Measurements from ENCODE around the gene HIVEP3.

HIVEP3 gene

GRCh38 chr1:41837691-41838090 lies 81.0 kb downstream of the HIVEP3 start:
- in situ Hi-C loops (cut with MboI; ENCODE audit: low pct_unique_long_range_greater_than_20kb, low sequenced_read_pairs): no loop called here
- DNase-seq: no peak

GRCh38 chr1:41835485-41835884 lies 83.2 kb downstream of the HIVEP3 start:
- no peak for DNase-seq
- in situ Hi-C loops (cut with MboI; ENCODE audit: low pct_unique_long_range_greater_than_20kb, low sequenced_read_pairs): no loop called here

GRCh38 chr1:41833519-41834000 lies 85.2 kb downstream of the HIVEP3 start:
- in situ Hi-C loops (cut with MboI; ENCODE audit: low pct_unique_long_range_greater_than_20kb, low sequenced_read_pairs): no loop called here

GRCh38 chr1:41830726-41831125 lies 88.0 kb downstream of the HIVEP3 start:
- in situ Hi-C loops (cut with MboI; ENCODE audit: low pct_unique_long_range_greater_than_20kb, low sequenced_read_pairs): no loop called here
- DNase-seq: no peak

More at GRCh38 chr1:41833519-41834000, 85.2 kb downstream of the HIVEP3 start:
- no peak for DNase-seq

- no peak for DNase-seq
- in situ Hi-C loops (cut with MboI; ENCODE audit: low pct_unique_long_range_greater_than_20kb, low sequenced_read_pairs): no loop called here
These were observed 90.6 kb downstream of the HIVEP3 start for GRCh38 chr1:41827991-41828570.

- in situ Hi-C loops (cut with MboI; ENCODE audit: low pct_unique_long_range_greater_than_20kb, low sequenced_read_pairs): no loop called here
- DNase-seq: no peak
These were observed 95.3 kb downstream of the HIVEP3 start for GRCh38 chr1:41823471-41823870.

- no peak for DNase-seq
- in situ Hi-C loops (cut with MboI; ENCODE audit: low pct_unique_long_range_greater_than_20kb, low sequenced_read_pairs): no loop called here
These were observed 95.9 kb downstream of the HIVEP3 start for GRCh38 chr1:41822866-41823265.

GRCh38 chr1:41819843-41820242 lies 98.9 kb downstream of the HIVEP3 start:
- in situ Hi-C loops (cut with MboI; ENCODE audit: low pct_unique_long_range_greater_than_20kb, low sequenced_read_pairs): no loop called here
- no peak for DNase-seq

GRCh38 chr1:41819069-41819468 lies 99.7 kb downstream of the HIVEP3 start:
- in situ Hi-C loops (cut with MboI; ENCODE audit: low pct_unique_long_range_greater_than_20kb, low sequenced_read_pairs): no loop called here
- no peak for DNase-seq

- no peak for DNase-seq
- in situ Hi-C loops (cut with MboI; ENCODE audit: low pct_unique_long_range_greater_than_20kb, low sequenced_read_pairs): no loop called here
These were observed 102.7 kb downstream of the HIVEP3 start for GRCh38 chr1:41816061-41816460.

- in situ Hi-C loops (cut with MboI; ENCODE audit: low pct_unique_long_range_greater_than_20kb, low sequenced_read_pairs): no loop called here
- no peak for DNase-seq
These were observed 104.7 kb downstream of the HIVEP3 start for GRCh38 chr1:41813755-41814745.

- in situ Hi-C loops (cut with MboI; ENCODE audit: low pct_unique_long_range_greater_than_20kb, low sequenced_read_pairs): no loop called here
- DNase-seq: no peak
These were observed 105.5 kb downstream of the HIVEP3 start for GRCh38 chr1:41813226-41813625.

GRCh38 chr1:41812453-41812852 lies 106.3 kb downstream of the HIVEP3 start:
- in situ Hi-C loops (cut with MboI; ENCODE audit: low pct_unique_long_range_greater_than_20kb, low sequenced_read_pairs): no loop called here
- no peak for DNase-seq

- in situ Hi-C loops (cut with MboI; ENCODE audit: low pct_unique_long_range_greater_than_20kb, low sequenced_read_pairs): no loop called here
- peak; percentile 82 for DNase-seq
These were observed 106.7 kb downstream of the HIVEP3 start for GRCh38 chr1:41812051-41812450.

- in situ Hi-C loops (cut with MboI; ENCODE audit: low pct_unique_long_range_greater_than_20kb, low sequenced_read_pairs): no loop called here
- no peak for DNase-seq
These were observed 107.5 kb downstream of the HIVEP3 start for GRCh38 chr1:41811051-41811795.

- peak; percentile 59 for DNase-seq
- in situ Hi-C loops (cut with MboI; ENCODE audit: low pct_unique_long_range_greater_than_20kb, low sequenced_read_pairs): no loop called here
These were observed 108.3 kb downstream of the HIVEP3 start for GRCh38 chr1:41810446-41810845.

- in situ Hi-C loops (cut with MboI; ENCODE audit: low pct_unique_long_range_greater_than_20kb, low sequenced_read_pairs): no loop called here
- DNase-seq: no peak
These were observed 109.0 kb downstream of the HIVEP3 start for GRCh38 chr1:41809692-41810091.

- in situ Hi-C loops (cut with MboI; ENCODE audit: low pct_unique_long_range_greater_than_20kb, low sequenced_read_pairs): no loop called here
These were observed 111.3 kb downstream of the HIVEP3 start for GRCh38 chr1:41807390-41807789.

GRCh38 chr1:41806472-41807155 lies 112.1 kb downstream of the HIVEP3 start:
- no peak for DNase-seq
- in situ Hi-C loops (cut with MboI; ENCODE audit: low pct_unique_long_range_greater_than_20kb, low sequenced_read_pairs): no loop called here

More at GRCh38 chr1:41807390-41807789, 111.3 kb downstream of the HIVEP3 start:
- DNase-seq: no peak

All from KBM-7 (cell line).